Measurements from ENCODE around the gene BCR.
A peak's percentile ranks its signal among the peaks of the same experiment; 100 is the strongest.

BCR gene

GRCh38 chr22:23239429-23239828, 59.1 kb downstream of the BCR start:
- Mint-ChIP-seq H3K9me3 (peaks cover 4% of the 10 kb centered on the region), H3K27ac (no peak overlapping the region), H3K4me3 (no peak overlapping the region), H3K4me1 (peaks cover 65% of the 10 kb centered on the region), H3K36me3 (ENCODE audit: low read depth) (peaks cover 13% of the 10 kb centered on the region), H3K27me3 (ENCODE audit: low read depth, poor library complexity) (peaks cover 6% of the 10 kb centered on the region)
- DNase-seq = no peak
- no peak for TF ChIP-seq CTCF (IDR thresholded peaks at IDR 0.05)

- Mint-ChIP-seq H3K27me3 (ENCODE audit: low read depth, poor library complexity) (peaks cover 5% of the 10 kb centered on the region), H3K27ac (no peak overlapping the region), H3K4me3 (no peak overlapping the region), H3K9me3 (peaks cover 4% of the 10 kb centered on the region), H3K36me3 (ENCODE audit: low read depth) (peaks cover 6% of the 10 kb centered on the region), H3K4me1 (peaks cover 77% of the 10 kb centered on the region)
- no peak for TF ChIP-seq CTCF (IDR thresholded peaks at IDR 0.05)
- DNase-seq = no peak
Measured at GRCh38 chr22:23240639-23241389, 60.5 kb downstream of the BCR start.

- Mint-ChIP-seq H3K36me3 (ENCODE audit: low read depth) (peaks cover 6% of the 10 kb centered on the region), H3K4me3 (peak overlapping the region; percentile 22), H3K27me3 (ENCODE audit: low read depth, poor library complexity) (peaks cover 5% of the 10 kb centered on the region), H3K27ac (no peak overlapping the region), H3K9me3 (peaks cover 4% of the 10 kb centered on the region), H3K4me1 (peaks cover 80% of the 10 kb centered on the region)
- no peak for TF ChIP-seq CTCF (IDR thresholded peaks at IDR 0.05)
- no peak for DNase-seq
Measured at GRCh38 chr22:23241562-23242472, 61.5 kb downstream of the BCR start.

GRCh38 chr22:23242473-23243001, 62.2 kb downstream of the BCR start:
- Mint-ChIP-seq H3K27ac (peak overlapping the region; percentile 91), H3K9me3 (peaks cover 4% of the 10 kb centered on the region), H3K4me3 (peak overlapping the region; percentile 40), H3K27me3 (ENCODE audit: low read depth, poor library complexity) (peaks cover 5% of the 10 kb centered on the region), H3K4me1 (peaks cover 80% of the 10 kb centered on the region), H3K36me3 (ENCODE audit: low read depth) (peaks cover 6% of the 10 kb centered on the region)
- TF ChIP-seq CTCF (IDR thresholded peaks at IDR 0.05) = no peak
- peak; percentile 44 for DNase-seq

- H3K4me1 Mint-ChIP-seq = peaks cover 80% of the 10 kb centered on the region
- peaks cover 4% of the 10 kb centered on the region for H3K9me3 Mint-ChIP-seq
- peak; percentile 42 for DNase-seq
- peaks cover 5% of the 10 kb centered on the region for H3K27me3 Mint-ChIP-seq (ENCODE audit: low read depth, poor library complexity)
- peaks cover 6% of the 10 kb centered on the region for H3K36me3 Mint-ChIP-seq (ENCODE audit: low read depth)
- H3K4me3 Mint-ChIP-seq = peak overlapping the region; percentile 40
- TF ChIP-seq CTCF (IDR thresholded peaks at IDR 0.05) = no peak
- H3K27ac Mint-ChIP-seq = peak overlapping the region; percentile 91
Measured at GRCh38 chr22:23243006-23243573, 62.8 kb downstream of the BCR start.
